ENCODE results near the gene CCDC57.

CCDC57 gene

GRCh38 chr17:82156284-82156925, 56.2 kb downstream of the CCDC57 start:
- Histone ChIP-seq H3K36me3 (ENCODE audit: control insufficient read depth, insufficient read depth, low read length) (peaks cover 31% of the 10 kb centered on the region), H3K27ac (ENCODE audit: low read depth, low read length, severe bottlenecking) (no peak overlapping the region), H3K4me3 (ENCODE audit: extremely low read depth, insufficient read depth, low read length, poor library complexity, severe bottlenecking) (no peak overlapping the region), H3K4me1 (ENCODE audit: control insufficient read depth, insufficient read depth, low read length, poor library complexity, severe bottlenecking) (peaks cover 4% of the 10 kb centered on the region), H3K9me3 (ENCODE audit: control insufficient read depth, low read length) (no peaks in the 10 kb centered on the region)
- WGBS, 2 experiments (ENCODE audit: insufficient coverage in 2 of 2) = 98% methylated on average over 6 to 10 of the region's 14 CpGs

GRCh38 chr17:82155606-82156005, 57.0 kb downstream of the CCDC57 start:
- H3K36me3 ChIP-seq (ENCODE audit: control insufficient read depth, insufficient read depth, low read length) = peaks cover 23% of the 10 kb centered on the region
- 91 to 93% methylated on average over 6 to 9 of the region's 9 CpGs for WGBS, 2 experiments (ENCODE audit: insufficient coverage in 2 of 2)
- no peaks in the 10 kb centered on the region for H3K9me3 ChIP-seq (ENCODE audit: control insufficient read depth, low read length)
- H3K4me1 ChIP-seq (ENCODE audit: control insufficient read depth, insufficient read depth, low read length, poor library complexity, severe bottlenecking) = peaks cover 4% of the 10 kb centered on the region
- no peak overlapping the region for H3K27ac ChIP-seq (ENCODE audit: low read depth, low read length, severe bottlenecking)
- no peak overlapping the region for H3K4me3 ChIP-seq (ENCODE audit: extremely low read depth, insufficient read depth, low read length, poor library complexity, severe bottlenecking)

- 92% methylated on average over 27 of the region's 27 CpGs for WGBS, 2 experiments (ENCODE audit: insufficient coverage in 2 of 2)
- H3K27ac ChIP-seq (ENCODE audit: low read depth, low read length, severe bottlenecking) = no peak overlapping the region
- no peaks in the 10 kb centered on the region for H3K9me3 ChIP-seq (ENCODE audit: control insufficient read depth, low read length)
- peaks cover 17% of the 10 kb centered on the region for H3K36me3 ChIP-seq (ENCODE audit: control insufficient read depth, insufficient read depth, low read length)
- H3K4me1 ChIP-seq (ENCODE audit: control insufficient read depth, insufficient read depth, low read length, poor library complexity, severe bottlenecking) = peaks cover 4% of the 10 kb centered on the region
- no peak overlapping the region for H3K4me3 ChIP-seq (ENCODE audit: extremely low read depth, insufficient read depth, low read length, poor library complexity, severe bottlenecking)
Observed at GRCh38 chr17:82154881-82155331, 57.7 kb downstream of the CCDC57 start.

GRCh38 chr17:82153745-82154375, 58.8 kb downstream of the CCDC57 start:
- 39 to 63% methylated on average over 3 to 13 of the region's 16 CpGs for WGBS, 2 experiments (ENCODE audit: insufficient coverage in 2 of 2)
- no peak overlapping the region for H3K4me3 ChIP-seq (ENCODE audit: extremely low read depth, insufficient read depth, low read length, poor library complexity, severe bottlenecking)
- no peaks in the 10 kb centered on the region for H3K9me3 ChIP-seq (ENCODE audit: control insufficient read depth, low read length)
- peaks cover 4% of the 10 kb centered on the region for H3K4me1 ChIP-seq (ENCODE audit: control insufficient read depth, insufficient read depth, low read length, poor library complexity, severe bottlenecking)
- H3K36me3 ChIP-seq (ENCODE audit: control insufficient read depth, insufficient read depth, low read length) = peaks cover 15% of the 10 kb centered on the region
- no peak overlapping the region for H3K27ac ChIP-seq (ENCODE audit: low read depth, low read length, severe bottlenecking)

GRCh38 chr17:82153295-82153691, 59.3 kb downstream of the CCDC57 start:
- H3K4me3 ChIP-seq (ENCODE audit: extremely low read depth, insufficient read depth, low read length, poor library complexity, severe bottlenecking) = no peak overlapping the region
- WGBS, 2 experiments (ENCODE audit: insufficient coverage in 2 of 2) = 90 to 100% methylated on average over 2 to 3 of the region's 6 CpGs
- peaks cover 4% of the 10 kb centered on the region for H3K4me1 ChIP-seq (ENCODE audit: control insufficient read depth, insufficient read depth, low read length, poor library complexity, severe bottlenecking)
- peaks cover 15% of the 10 kb centered on the region for H3K36me3 ChIP-seq (ENCODE audit: control insufficient read depth, insufficient read depth, low read length)
- no peak overlapping the region for H3K27ac ChIP-seq (ENCODE audit: low read depth, low read length, severe bottlenecking)
- H3K9me3 ChIP-seq (ENCODE audit: control insufficient read depth, low read length) = no peaks in the 10 kb centered on the region

GRCh38 chr17:82152556-82153294, 59.9 kb downstream of the CCDC57 start:
- H3K4me1 ChIP-seq (ENCODE audit: control insufficient read depth, insufficient read depth, low read length, poor library complexity, severe bottlenecking) = peaks cover 4% of the 10 kb centered on the region

GRCh38 chr17:82152114-82152513, 60.5 kb downstream of the CCDC57 start:
- Histone ChIP-seq H3K27ac (ENCODE audit: low read depth, low read length, severe bottlenecking) (no peak overlapping the region), H3K9me3 (ENCODE audit: control insufficient read depth, low read length) (no peaks in the 10 kb centered on the region), H3K36me3 (ENCODE audit: control insufficient read depth, insufficient read depth, low read length) (peaks cover 10% of the 10 kb centered on the region), H3K4me3 (ENCODE audit: extremely low read depth, insufficient read depth, low read length, poor library complexity, severe bottlenecking) (no peak overlapping the region), H3K4me1 (ENCODE audit: control insufficient read depth, insufficient read depth, low read length, poor library complexity, severe bottlenecking) (peaks cover 4% of the 10 kb centered on the region)
- 90 to 100% methylated on average over 1 to 2 of the region's 5 CpGs for WGBS, 2 experiments (ENCODE audit: insufficient coverage in 2 of 2)

More at GRCh38 chr17:82152556-82153294, 59.9 kb downstream of the CCDC57 start:
- Histone ChIP-seq H3K9me3 (ENCODE audit: control insufficient read depth, low read length) (no peaks in the 10 kb centered on the region), H3K36me3 (ENCODE audit: control insufficient read depth, insufficient read depth, low read length) (peaks cover 11% of the 10 kb centered on the region), H3K4me3 (ENCODE audit: extremely low read depth, insufficient read depth, low read length, poor library complexity, severe bottlenecking) (no peak overlapping the region), H3K27ac (ENCODE audit: low read depth, low read length, severe bottlenecking) (no peak overlapping the region)
- 81 to 83% methylated on average over 20 of the region's 22 CpGs for WGBS, 2 experiments (ENCODE audit: insufficient coverage in 2 of 2)

GRCh38 chr17:82151106-82151957, 61.3 kb downstream of the CCDC57 start:
- Histone ChIP-seq H3K27ac (ENCODE audit: low read depth, low read length, severe bottlenecking) (no peak overlapping the region), H3K9me3 (ENCODE audit: control insufficient read depth, low read length) (no peaks in the 10 kb centered on the region), H3K4me1 (ENCODE audit: control insufficient read depth, insufficient read depth, low read length, poor library complexity, severe bottlenecking) (peaks cover 4% of the 10 kb centered on the region), H3K4me3 (ENCODE audit: extremely low read depth, insufficient read depth, low read length, poor library complexity, severe bottlenecking) (no peak overlapping the region), H3K36me3 (ENCODE audit: control insufficient read depth, insufficient read depth, low read length) (peaks cover 10% of the 10 kb centered on the region)
- 84% methylated on average over 8 to 14 of the region's 22 CpGs for WGBS, 2 experiments (ENCODE audit: insufficient coverage in 2 of 2)

GRCh38 chr17:82149401-82150099, 63.1 kb downstream of the CCDC57 start:
- H3K4me1 ChIP-seq (ENCODE audit: control insufficient read depth, insufficient read depth, low read length, poor library complexity, severe bottlenecking) = peaks cover 4% of the 10 kb centered on the region
- H3K9me3 ChIP-seq (ENCODE audit: control insufficient read depth, low read length) = no peaks in the 10 kb centered on the region
- peaks cover 10% of the 10 kb centered on the region for H3K36me3 ChIP-seq (ENCODE audit: control insufficient read depth, insufficient read depth, low read length)
- no peak overlapping the region for H3K4me3 ChIP-seq (ENCODE audit: extremely low read depth, insufficient read depth, low read length, poor library complexity, severe bottlenecking)
- no peak overlapping the region for H3K27ac ChIP-seq (ENCODE audit: low read depth, low read length, severe bottlenecking)
- WGBS, 2 experiments (ENCODE audit: insufficient coverage in 2 of 2) = 91% methylated on average over 18 to 23 of the region's 27 CpGs

GRCh38 chr17:82148997-82149396, 63.6 kb downstream of the CCDC57 start:
- H3K9me3 ChIP-seq (ENCODE audit: control insufficient read depth, low read length) = no peaks in the 10 kb centered on the region
- H3K4me3 ChIP-seq (ENCODE audit: extremely low read depth, insufficient read depth, low read length, poor library complexity, severe bottlenecking) = no peak overlapping the region
- 100% methylated on average over 1 of the region's 2 CpGs for WGBS, 2 experiments (ENCODE audit: insufficient coverage in 2 of 2)
- no peak overlapping the region for H3K27ac ChIP-seq (ENCODE audit: low read depth, low read length, severe bottlenecking)
- H3K36me3 ChIP-seq (ENCODE audit: control insufficient read depth, insufficient read depth, low read length) = peaks cover 8% of the 10 kb centered on the region
- peaks cover 4% of the 10 kb centered on the region for H3K4me1 ChIP-seq (ENCODE audit: control insufficient read depth, insufficient read depth, low read length, poor library complexity, severe bottlenecking)
